OCI-LY3 (cell line): Measurements from ENCODE around the gene SART1.

Experiments used
- EZH2phosphoT487 ChIP-seq: fragments of 200-600 bp; shearing (Covaris generic); IDR thresholded peaks from 2 replicates; pipeline ENCODE4 v1.6.1; 2018; ENCODE audit warnings: antibody characterized with exemption, mixed run types, low read depth
- TF ChIP-seq, protein P1 (sequence below): fragments of 200-600, 300-600 bp; sonication (generic); IDR thresholded peaks from 2 replicates; pipeline ENCODE4 v1.5.1; 2014; ENCODE audit warnings: antibody characterized with exemption, low read length, low read depth

DNA sequence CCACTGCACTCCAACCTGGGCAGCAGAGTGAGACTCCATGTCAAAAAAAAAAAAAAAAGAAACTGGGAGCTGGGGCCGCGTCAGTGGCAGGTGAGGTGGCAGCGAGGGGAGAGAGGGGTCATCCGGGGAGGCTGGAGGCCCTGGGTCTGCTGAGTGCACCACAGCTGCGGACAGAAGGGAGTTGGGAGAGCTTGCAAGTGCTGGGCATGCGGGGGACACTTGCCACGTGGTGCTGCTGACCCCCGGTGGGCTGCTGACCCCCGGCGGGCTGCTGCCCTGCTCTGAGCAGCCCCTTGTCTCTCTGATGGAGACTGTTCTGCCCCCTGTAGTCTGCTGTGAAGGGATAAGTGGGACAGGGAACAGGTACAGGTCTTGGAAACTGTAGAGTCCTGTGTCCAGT is 39.7 kb upstream of the SART1 start:
- TF ChIP-seq, protein P1, sequence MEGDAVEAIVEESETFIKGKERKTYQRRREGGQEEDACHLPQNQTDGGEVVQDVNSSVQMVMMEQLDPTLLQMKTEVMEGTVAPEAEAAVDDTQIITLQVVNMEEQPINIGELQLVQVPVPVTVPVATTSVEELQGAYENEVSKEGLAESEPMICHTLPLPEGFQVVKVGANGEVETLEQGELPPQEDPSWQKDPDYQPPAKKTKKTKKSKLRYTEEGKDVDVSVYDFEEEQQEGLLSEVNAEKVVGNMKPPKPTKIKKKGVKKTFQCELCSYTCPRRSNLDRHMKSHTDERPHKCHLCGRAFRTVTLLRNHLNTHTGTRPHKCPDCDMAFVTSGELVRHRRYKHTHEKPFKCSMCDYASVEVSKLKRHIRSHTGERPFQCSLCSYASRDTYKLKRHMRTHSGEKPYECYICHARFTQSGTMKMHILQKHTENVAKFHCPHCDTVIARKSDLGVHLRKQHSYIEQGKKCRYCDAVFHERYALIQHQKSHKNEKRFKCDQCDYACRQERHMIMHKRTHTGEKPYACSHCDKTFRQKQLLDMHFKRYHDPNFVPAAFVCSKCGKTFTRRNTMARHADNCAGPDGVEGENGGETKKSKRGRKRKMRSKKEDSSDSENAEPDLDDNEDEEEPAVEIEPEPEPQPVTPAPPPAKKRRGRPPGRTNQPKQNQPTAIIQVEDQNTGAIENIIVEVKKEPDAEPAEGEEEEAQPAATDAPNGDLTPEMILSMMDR: no peak
- no peak for TF ChIP-seq EZH2phosphoT487
